Thyroid gland (tissue), 4 donors: ENCODE results near the gene UBXN4.

Experiments
- POLR2A ChIP-seq, 2 donors: fragments of 450-650 bp; IDR thresholded peaks; one replicate each; pipeline ENCODE4 v1.6.1; 2017; ENCODE audit warnings: antibody characterized with exemption in 2 of 2, mild to moderate bottlenecking in 2 of 2, moderate library complexity in 1 of 2
- TF ChIP-seq, protein P1 (sequence below), 6 experiments: fragments of 200-600 bp in 3 of 6; fragments of 450-650 bp in 3 of 6; sonication (generic) in 3 of 6; IDR thresholded peaks; one replicate each; pipeline ENCODE4 v1.5.1; 2016 to 2019; ENCODE audit warnings: antibody characterized with exemption in 6 of 6, mild to moderate bottlenecking in 2 of 6, inconsistent platforms in 1 of 6, moderate library complexity in 1 of 6

GRCh38 chr2:135698838-135699237 is 42.8 kb upstream of the UBXN4 start:
- TF ChIP-seq POLR2A (IDR thresholded peaks at IDR 0.05) = no peak
- TF ChIP-seq, protein P1, sequence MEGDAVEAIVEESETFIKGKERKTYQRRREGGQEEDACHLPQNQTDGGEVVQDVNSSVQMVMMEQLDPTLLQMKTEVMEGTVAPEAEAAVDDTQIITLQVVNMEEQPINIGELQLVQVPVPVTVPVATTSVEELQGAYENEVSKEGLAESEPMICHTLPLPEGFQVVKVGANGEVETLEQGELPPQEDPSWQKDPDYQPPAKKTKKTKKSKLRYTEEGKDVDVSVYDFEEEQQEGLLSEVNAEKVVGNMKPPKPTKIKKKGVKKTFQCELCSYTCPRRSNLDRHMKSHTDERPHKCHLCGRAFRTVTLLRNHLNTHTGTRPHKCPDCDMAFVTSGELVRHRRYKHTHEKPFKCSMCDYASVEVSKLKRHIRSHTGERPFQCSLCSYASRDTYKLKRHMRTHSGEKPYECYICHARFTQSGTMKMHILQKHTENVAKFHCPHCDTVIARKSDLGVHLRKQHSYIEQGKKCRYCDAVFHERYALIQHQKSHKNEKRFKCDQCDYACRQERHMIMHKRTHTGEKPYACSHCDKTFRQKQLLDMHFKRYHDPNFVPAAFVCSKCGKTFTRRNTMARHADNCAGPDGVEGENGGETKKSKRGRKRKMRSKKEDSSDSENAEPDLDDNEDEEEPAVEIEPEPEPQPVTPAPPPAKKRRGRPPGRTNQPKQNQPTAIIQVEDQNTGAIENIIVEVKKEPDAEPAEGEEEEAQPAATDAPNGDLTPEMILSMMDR (IDR thresholded peaks at IDR 0.05) = no peak
